Ectodermal cell (in vitro differentiated cells): ENCODE data around the gene FBLIM1.
A peak's percentile ranks its signal among the peaks of the same experiment; 100 is the strongest.

Experiments used
- H3K27ac ChIP-seq: 2 replicates; pipeline ENCODE4 v1.7.0; 2013; ENCODE audit warnings: mild to moderate bottlenecking, low read depth, low read length; ENCODE audit not compliant: insufficient read depth, poor library complexity, severe bottlenecking
- H3K27me3 ChIP-seq: 2 replicates; pipeline ENCODE4 v1.7.0; 2013; ENCODE audit warnings: mild to moderate bottlenecking, low read length; ENCODE audit not compliant: insufficient read depth, control insufficient read depth, poor library complexity, severe bottlenecking
- H3K36me3 ChIP-seq: one replicate; pipeline ENCODE4 v1.7.0; 2013; ENCODE audit warnings: low read length; ENCODE audit not compliant: control insufficient read depth, insufficient read depth
- H3K4me1 ChIP-seq: one replicate; pipeline ENCODE4 v1.7.0; 2013; ENCODE audit warnings: low read length; ENCODE audit not compliant: control insufficient read depth, insufficient read depth
- H3K4me3 ChIP-seq: 2 replicates; pipeline ENCODE4 v1.7.0; 2013; ENCODE audit warnings: low read depth, low read length, control low read depth; ENCODE audit not compliant: insufficient read depth
- H3K9me3 ChIP-seq: 2 replicates; pipeline ENCODE4 v1.7.0; 2013; ENCODE audit warnings: mild to moderate bottlenecking, low read length, moderate library complexity; ENCODE audit not compliant: control insufficient read depth
- WGBS, 2 experiments: methylation state at CpG; one replicate each; pipeline ENCODE4 v1.1.7; 2013; ENCODE audit warnings: missing lambda C conversion rate in 2 of 2; 5-methylcytosine and 5-hydroxymethylcytosine counted together

FBLIM1 gene

GRCh38 chr1:15757016-15757543, 1.5 kb upstream of the FBLIM1 start:
- Histone ChIP-seq H3K4me1 (peaks cover 30% of the 10 kb centered on the region), H3K27me3 (peaks cover 42% of the 10 kb centered on the region)

GRCh38 chr1:15757575-15758342, 836 bp upstream of the FBLIM1 start:
- Histone ChIP-seq H3K4me3 (peak overlapping the region; percentile 64), H3K4me1 (peaks cover 30% of the 10 kb centered on the region), H3K9me3 (no peaks in the 10 kb centered on the region), H3K27me3 (peaks cover 42% of the 10 kb centered on the region), H3K36me3 (no peaks in the 10 kb centered on the region), H3K27ac (no peak overlapping the region)
- WGBS, 2 experiments: 5 to 7% methylated on average over 24 of the region's 24 CpGs

More at GRCh38 chr1:15757016-15757543, 1.5 kb upstream of the FBLIM1 start:
- H3K36me3 ChIP-seq: no peaks in the 10 kb centered on the region
- no peak overlapping the region for H3K27ac ChIP-seq
- WGBS, 2 experiments: 80% methylated on average over 9 of the region's 9 CpGs
- H3K4me3 ChIP-seq: no peak overlapping the region
- H3K9me3 ChIP-seq: no peaks in the 10 kb centered on the region

GRCh38 chr1:15758953-15759661, 512 bp downstream of the FBLIM1 start:
- Histone ChIP-seq H3K27me3 (peaks cover 42% of the 10 kb centered on the region), H3K4me3 (peak overlapping the region; percentile 64), H3K27ac (no peak overlapping the region), H3K4me1 (peaks cover 30% of the 10 kb centered on the region), H3K36me3 (no peaks in the 10 kb centered on the region), H3K9me3 (no peaks in the 10 kb centered on the region)
- 1% methylated on average over 58 of the region's 58 CpGs for WGBS, 2 experiments

- 31 to 46% methylated on average over 12 of the region's 12 CpGs for WGBS, 2 experiments
- no peak overlapping the region for H3K27ac ChIP-seq
- peaks cover 26% of the 10 kb centered on the region for H3K4me1 ChIP-seq
- H3K9me3 ChIP-seq: no peaks in the 10 kb centered on the region
- H3K4me3 ChIP-seq: peak overlapping the region; percentile 15
- H3K36me3 ChIP-seq: no peaks in the 10 kb centered on the region
- peaks cover 42% of the 10 kb centered on the region for H3K27me3 ChIP-seq
These were observed 2.1 kb downstream of the FBLIM1 start for GRCh38 chr1:15760520-15761211.

- Histone ChIP-seq H3K27me3 (peaks cover 36% of the 10 kb centered on the region), H3K36me3 (no peaks in the 10 kb centered on the region), H3K9me3 (no peaks in the 10 kb centered on the region), H3K4me1 (peaks cover 19% of the 10 kb centered on the region), H3K4me3 (no peak overlapping the region), H3K27ac (no peak overlapping the region)
- WGBS, 2 experiments: 93% methylated on average over 8 of the region's 8 CpGs
These were observed 3.0 kb downstream of the FBLIM1 start for GRCh38 chr1:15761366-15762128.

GRCh38 chr1:15762546-15762945, 4.0 kb downstream of the FBLIM1 start:
- Histone ChIP-seq H3K36me3 (no peaks in the 10 kb centered on the region), H3K4me3 (no peak overlapping the region), H3K27ac (no peak overlapping the region), H3K4me1 (peaks cover 16% of the 10 kb centered on the region), H3K27me3 (peaks cover 26% of the 10 kb centered on the region), H3K9me3 (no peaks in the 10 kb centered on the region)
- WGBS, 2 experiments: 83% methylated on average over 10 of the region's 10 CpGs

- H3K4me1 ChIP-seq: peaks cover 9% of the 10 kb centered on the region
- H3K27me3 ChIP-seq: peaks cover 10% of the 10 kb centered on the region
- H3K27ac ChIP-seq: no peak overlapping the region
- H3K36me3 ChIP-seq: no peaks in the 10 kb centered on the region
- WGBS, 2 experiments: 88 to 89% methylated on average over 10 of the region's 10 CpGs
- H3K9me3 ChIP-seq: no peaks in the 10 kb centered on the region
- H3K4me3 ChIP-seq: no peak overlapping the region
These were observed 5.7 kb downstream of the FBLIM1 start for GRCh38 chr1:15764269-15764764.

GRCh38 chr1:15764890-15765289, 6.3 kb downstream of the FBLIM1 start:
- WGBS, 2 experiments: 96% methylated on average over 15 of the region's 15 CpGs
- Histone ChIP-seq H3K4me1 (peaks cover 9% of the 10 kb centered on the region), H3K4me3 (no peak overlapping the region), H3K36me3 (no peaks in the 10 kb centered on the region), H3K27ac (no peak overlapping the region), H3K9me3 (no peaks in the 10 kb centered on the region), H3K27me3 (peaks cover 4% of the 10 kb centered on the region)

GRCh38 chr1:15765495-15766194, 7.0 kb downstream of the FBLIM1 start:
- no peak overlapping the region for H3K4me3 ChIP-seq
- H3K4me1 ChIP-seq: peaks cover 5% of the 10 kb centered on the region
- H3K9me3 ChIP-seq: no peaks in the 10 kb centered on the region
- H3K27me3 ChIP-seq: no peaks in the 10 kb centered on the region
- no peak overlapping the region for H3K27ac ChIP-seq
- 94% methylated on average over 20 of the region's 20 CpGs for WGBS, 2 experiments
- H3K36me3 ChIP-seq: no peaks in the 10 kb centered on the region
